Right kidney (tissue), 9 donors: Measurements from ENCODE around the gene ABCC4.

Source experiments
- DNase-seq: peaks from one replicate; pipeline ENCODE4 v3.0.0-alpha.2; 2016
- long read RNA-seq, 8 donors: transcript quantifications; one replicate each; lab custom pipeline, GENCODE V29; 2026

The ABCC4 gene
- long read RNA-seq, donor 1 = 0 reads
- long read RNA-seq, donor 2 = 0 reads
- long read RNA-seq, donor 3, full-length matches to known transcripts = 3 of 3 reads
- long read RNA-seq, donor 3, partial matches to known transcripts = 0 of 3 reads
- long read RNA-seq, donor 3, other reads (novel, unspliced or antisense) = 0 of 3 reads
- long read RNA-seq, donor 4, partial matches to known transcripts = 0 of 1 reads
- long read RNA-seq, donor 4, other reads (novel, unspliced or antisense) = 0 of 1 reads
- long read RNA-seq, donor 5, partial matches to known transcripts = 0 of 1 reads
- long read RNA-seq, donor 5, other reads (novel, unspliced or antisense) = 0 of 1 reads
- long read RNA-seq, donor 6, full-length matches to known transcripts = 2 of 2 reads
- long read RNA-seq, donor 6, partial matches to known transcripts = 0 of 2 reads
- long read RNA-seq, donor 6, other reads (novel, unspliced or antisense) = 0 of 2 reads
- long read RNA-seq, donor 7 = 0 reads
- long read RNA-seq, donor 8, full-length matches to known transcripts = 1 of 1 reads
- long read RNA-seq, donor 8, partial matches to known transcripts = 0 of 1 reads
- long read RNA-seq, donor 8, other reads (novel, unspliced or antisense) = 0 of 1 reads

GRCh38 chr13:95301183-95301967 is at the start of gene ABCC4:
Gene ABCC4, minus strand, starts transcription at chr13:95301451. Its CDS starts 137 bp downstream, at chr13:95301314.
- DNase-seq = peak; percentile 91

- no peak for DNase-seq
Measured at GRCh38 chr13:95349267-95349666, 48.0 kb upstream of the ABCC4 start.

GRCh38 chr13:95343944-95344343 is 42.7 kb upstream of the ABCC4 start:
- DNase-seq = no peak

- no peak for DNase-seq
Measured at GRCh38 chr13:95341441-95341840, 40.2 kb upstream of the ABCC4 start.

- DNase-seq = no peak
Measured at GRCh38 chr13:95338905-95339304, 37.7 kb upstream of the ABCC4 start.

- DNase-seq = no peak
Measured at GRCh38 chr13:95337597-95337996, 36.3 kb upstream of the ABCC4 start.

- DNase-seq = no peak
Measured at GRCh38 chr13:95335667-95336066, 34.4 kb upstream of the ABCC4 start.

- DNase-seq = no peak
Measured at GRCh38 chr13:95328386-95328785, 27.1 kb upstream of the ABCC4 start.

- no peak for DNase-seq
Measured at GRCh38 chr13:95327190-95327589, 25.9 kb upstream of the ABCC4 start.

GRCh38 chr13:95326695-95327094 is 25.4 kb upstream of the ABCC4 start:
- DNase-seq = no peak

- no peak for DNase-seq
Measured at GRCh38 chr13:95325485-95325884, 24.2 kb upstream of the ABCC4 start.

- no peak for DNase-seq
Measured at GRCh38 chr13:95323930-95324662, 22.8 kb upstream of the ABCC4 start.

GRCh38 chr13:95319551-95320274 is 18.5 kb upstream of the ABCC4 start:
- DNase-seq = no peak

GRCh38 chr13:95317039-95317989 is 16.1 kb upstream of the ABCC4 start:
- DNase-seq = no peak

GRCh38 chr13:95315752-95316151 is 14.5 kb upstream of the ABCC4 start:
- DNase-seq = no peak

- no peak for DNase-seq
Measured at GRCh38 chr13:95307507-95307906, 6.3 kb upstream of the ABCC4 start.

- DNase-seq = no peak
Measured at GRCh38 chr13:95304453-95304852, 3.2 kb upstream of the ABCC4 start.

- no peak for DNase-seq
Measured at GRCh38 chr13:95301968-95302393, 730 bp upstream of the ABCC4 start.

GRCh38 chr13:95300625-95301182 is 547 bp downstream of the ABCC4 start:
- DNase-seq = peak; percentile 86

- no peak for DNase-seq
Measured at GRCh38 chr13:95298971-95299621, 2.2 kb downstream of the ABCC4 start.
